CD14-positive monocyte (primary cell): ENCODE measurements around the gene NEU1. TPM values are rescaled to one million over a fixed set of nuclear protein-coding genes. Genes with fewer than 3 reads are reported as not detected.

Source experiments
- DNase-seq, 3 donors: peaks; one replicate each; pipeline ENCODE4 v3.0.0-alpha.2; 2011 to 2022
- H2AFZ ChIP-seq: 2 replicates; pipeline ENCODE4 v1.6.0; 2012; ENCODE audit warnings: mild to moderate bottlenecking, low read depth, low read length, inconsistent platforms; ENCODE audit not compliant: insufficient read depth, poor library complexity, severe bottlenecking
- H3K27ac ChIP-seq, 2 donors: 1 replicate in 1 of 2; 2 replicates in 1 of 2; pipeline ENCODE4 v1.5.1; 2012 to 2013; ENCODE audit warnings: low read length in 2 of 2, control low read depth in 1 of 2, inconsistent platforms in 1 of 2, low read depth in 1 of 2, mild to moderate bottlenecking in 1 of 2
- H3K27me3 ChIP-seq, 2 donors: one replicate each; pipeline versions ENCODE4 v1.6.0 to v1.6.1; 2011 to 2013; ENCODE audit warnings: low read length in 2 of 2; ENCODE audit not compliant: control insufficient read depth in 2 of 2, insufficient read depth in 2 of 2
- H3K36me3 ChIP-seq, 2 donors: replicated peaks in 1 of 2; 1 replicate in 1 of 2; 2 replicates in 1 of 2; pipeline versions ENCODE4 v1.5.1 to v1.6.1; 2012 to 2013; ENCODE audit warnings: low read length in 2 of 2, control low read depth in 1 of 2, inconsistent platforms in 1 of 2, mild to moderate bottlenecking in 1 of 2; ENCODE audit not compliant: insufficient read depth in 2 of 2, control insufficient read depth in 1 of 2
- H3K4me1 ChIP-seq, 2 donors: 1 replicate in 1 of 2; 2 replicates in 1 of 2; pipeline versions ENCODE4 v1.5.1 to v1.6.1; 2012 to 2013; ENCODE audit warnings: low read length in 2 of 2, control low read depth in 1 of 2, inconsistent platforms in 1 of 2, mild to moderate bottlenecking in 1 of 2, moderate library complexity in 1 of 2; ENCODE audit not compliant: insufficient read depth in 2 of 2, control insufficient read depth in 1 of 2
- H3K4me2 ChIP-seq: replicated peaks from 2 replicates; pipeline ENCODE3; 2012; ENCODE audit warnings: low read length, moderate library complexity, mild to moderate bottlenecking; ENCODE audit not compliant: poor library complexity, severe bottlenecking; ENCODE audit errors: extremely low read depth
- H3K4me3 ChIP-seq, 3 experiments: fragments of 200-600 bp in 1 of 3; sonication (generic) in 1 of 3; replicated peaks in 1 of 3; 1 replicate in 2 of 3; 2 replicates in 1 of 3; pipeline ENCODE4 v1.5.1; 2011 to 2013; ENCODE audit warnings: low read length in 3 of 3, mild to moderate bottlenecking in 3 of 3, control low read depth in 2 of 3, low read depth in 2 of 3, inconsistent platforms in 1 of 3, moderate library complexity in 1 of 3
- H3K79me2 ChIP-seq: 2 replicates; pipeline ENCODE4 v1.6.0; 2012; ENCODE audit warnings: mild to moderate bottlenecking, control low read depth, inconsistent platforms, low read length, moderate library complexity; ENCODE audit not compliant: insufficient read depth
- H3K9ac ChIP-seq: 2 replicates; pipeline ENCODE4 v1.6.0; 2017; ENCODE audit warnings: low read length, mild to moderate bottlenecking; ENCODE audit not compliant: insufficient read depth, poor library complexity, severe bottlenecking
- H3K9me3 ChIP-seq, 2 donors: replicated peaks in 1 of 2; 1 replicate in 1 of 2; 2 replicates in 1 of 2; pipeline versions ENCODE4 v1.5.1 to v1.6.1; 2012 to 2013; ENCODE audit warnings: low read length in 2 of 2, control low read depth in 1 of 2; ENCODE audit not compliant: control insufficient read depth in 1 of 2, insufficient read depth in 1 of 2
- H4K20me1 ChIP-seq: 2 replicates; pipeline ENCODE4 v1.6.0; 2012; ENCODE audit warnings: mild to moderate bottlenecking, low read length, control low read depth, moderate library complexity; ENCODE audit not compliant: insufficient read depth
- H3K27ac Mint-ChIP-seq, 7 donors: one replicate each; pipeline ENCODE4 v1.8.0; 2020; ENCODE audit warnings: mild to moderate bottlenecking in 7 of 7, mixed read lengths in 7 of 7, moderate library complexity in 6 of 7, inconsistent platforms in 2 of 7
- H3K27me3 Mint-ChIP-seq, 3 donors: one replicate each; pipeline ENCODE4 v1.8.0; 2021 to 2022; ENCODE audit warnings: low read depth in 3 of 3, mild to moderate bottlenecking in 3 of 3, mixed read lengths in 3 of 3, moderate library complexity in 3 of 3, inconsistent platforms in 1 of 3
- H3K36me3 Mint-ChIP-seq, 2 donors: one replicate each; pipeline ENCODE4 v1.8.0; 2020; ENCODE audit warnings: mixed read lengths in 2 of 2, inconsistent platforms in 1 of 2, mild to moderate bottlenecking in 1 of 2
- H3K4me1 Mint-ChIP-seq: one replicate; pipeline ENCODE4 v1.8.0; 2020; ENCODE audit warnings: mild to moderate bottlenecking, mixed read lengths
- H3K4me3 Mint-ChIP-seq, 2 donors: one replicate each; pipeline ENCODE4 v1.8.0; 2020; ENCODE audit warnings: mild to moderate bottlenecking in 2 of 2, mixed read lengths in 2 of 2, moderate library complexity in 1 of 2
- H3K9me3 Mint-ChIP-seq, 7 donors: one replicate each; pipeline ENCODE4 v1.8.0; 2020 to 2022; ENCODE audit warnings: mixed read lengths in 7 of 7, mild to moderate bottlenecking in 6 of 7, moderate library complexity in 6 of 7, inconsistent platforms in 2 of 7
- WGBS: methylation state at CpG from one replicate; pipeline ENCODE4 v1.1.5; 2013; ENCODE audit warnings: missing lambda C conversion rate; ENCODE audit not compliant: insufficient coverage; 5-methylcytosine and 5-hydroxymethylcytosine counted together
- intact Hi-C, 2 donors: fragments of 100-400 bp; cut with micrococcal nuclease; formaldehyde crosslinking; loops; one replicate each; pipeline versions ENCODE4 v1.15.0 to v1.15.1; 2023
- polyA plus RNA-seq, 3 donors: library from polyadenylated mRNA; depleted of rRNA in 1 of 3; unstranded in 2 of 3; stranded (reverse) in 1 of 3; fragments of 300-500 nt in 2 of 3; fragments of >200 nt in 1 of 3; fragmentation: Illumina TruSeq in 2 of 3; gene quantifications; 1 replicate in 2 of 3; 2 replicates in 1 of 3; pipeline ENCODE4 v1.2.3, GENCODE V29; 2012 to 2021
- TF ChIP-seq, protein P1 (sequence below): fragments of 200-600 bp; IDR thresholded peaks from one replicate; pipeline ENCODE4 v1.8.0; 2022; ENCODE audit warnings: antibody characterized with exemption, mild to moderate bottlenecking

The NEU1 gene
- polyA plus RNA-seq, 3 donors, result 70.2 to 89.5 (median 81.8) TPM

DNA sequence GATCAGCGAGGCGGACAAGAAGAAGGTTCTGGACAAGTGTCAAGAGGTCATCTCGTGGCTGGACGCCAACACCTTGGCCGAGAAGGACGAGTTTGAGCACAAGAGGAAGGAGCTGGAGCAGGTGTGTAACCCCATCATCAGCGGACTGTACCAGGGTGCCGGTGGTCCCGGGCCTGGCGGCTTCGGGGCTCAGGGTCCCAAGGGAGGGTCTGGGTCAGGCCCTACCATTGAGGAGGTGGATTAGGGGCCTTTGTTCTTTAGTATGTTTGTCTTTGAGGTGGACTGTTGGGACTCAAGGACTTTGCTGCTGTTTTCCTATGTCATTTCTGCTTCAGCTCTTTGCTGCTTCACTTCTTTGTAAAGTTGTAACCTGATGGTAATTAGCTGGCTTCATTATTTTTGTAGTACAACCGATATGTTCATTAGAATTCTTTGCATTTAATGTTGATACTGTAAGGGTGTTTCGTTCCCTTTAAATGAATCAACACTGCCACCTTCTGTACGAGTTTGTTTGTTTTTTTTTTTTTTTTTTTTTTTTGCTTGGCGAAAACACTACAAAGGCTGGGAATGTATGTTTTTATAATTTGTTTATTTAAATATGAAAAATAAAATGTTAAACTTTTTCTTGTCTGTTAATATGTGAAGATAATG lies 32.9 kb downstream of the NEU1 start:
- Mint-ChIP-seq H3K9me3 (no peaks in the 10 kb centered on the region), H3K27ac (peak overlapping the region; percentile 87 to 95 (median 93)), H3K4me3 (peak overlapping the region; percentile 80 to 96), H3K4me1 (peaks cover 48% of the 10 kb centered on the region), H3K27me3 (no peaks in the 10 kb centered on the region), H3K36me3 (no peaks in the 10 kb centered on the region)
- peak; percentile 32 to 55 (median 34) for DNase-seq
- intact Hi-C loops, result loop anchor here (5.0 to 10.0 kb wide), 4 partner anchors 102 to 285 kb away; partner anchors contain the start of genes DDAH2 (in 2 of the 2), LY6G5C (in 2 of the 2), ATP6V1G2 (in 1 of the 2) and DDX39B (in 1 of the 2)
- peaks cover 4% of the 10 kb centered on the region for H4K20me1 ChIP-seq
- H3K4me3 ChIP-seq, result peak overlapping the region; percentile 63 to 88 (median 77)
- peaks cover 52% of the 10 kb centered on the region for H3K79me2 ChIP-seq
- peak overlapping the region in 1 of 2 donors; percentile 76 for H3K27ac ChIP-seq
- H3K27me3 ChIP-seq, result no peaks in the 10 kb centered on the region
- H3K9me3 ChIP-seq, result no peaks in the 10 kb centered on the region
- H3K9ac ChIP-seq, result peak overlapping the region; percentile 54
- H3K36me3 ChIP-seq, result no peaks in the 10 kb centered on the region
- peak overlapping the region; percentile 97 for H3K4me2 ChIP-seq
- H2AFZ ChIP-seq, result peak overlapping the region; percentile 29
- 0% methylated on average over 4 of the region's 15 CpGs for WGBS
- TF ChIP-seq, protein P1, sequence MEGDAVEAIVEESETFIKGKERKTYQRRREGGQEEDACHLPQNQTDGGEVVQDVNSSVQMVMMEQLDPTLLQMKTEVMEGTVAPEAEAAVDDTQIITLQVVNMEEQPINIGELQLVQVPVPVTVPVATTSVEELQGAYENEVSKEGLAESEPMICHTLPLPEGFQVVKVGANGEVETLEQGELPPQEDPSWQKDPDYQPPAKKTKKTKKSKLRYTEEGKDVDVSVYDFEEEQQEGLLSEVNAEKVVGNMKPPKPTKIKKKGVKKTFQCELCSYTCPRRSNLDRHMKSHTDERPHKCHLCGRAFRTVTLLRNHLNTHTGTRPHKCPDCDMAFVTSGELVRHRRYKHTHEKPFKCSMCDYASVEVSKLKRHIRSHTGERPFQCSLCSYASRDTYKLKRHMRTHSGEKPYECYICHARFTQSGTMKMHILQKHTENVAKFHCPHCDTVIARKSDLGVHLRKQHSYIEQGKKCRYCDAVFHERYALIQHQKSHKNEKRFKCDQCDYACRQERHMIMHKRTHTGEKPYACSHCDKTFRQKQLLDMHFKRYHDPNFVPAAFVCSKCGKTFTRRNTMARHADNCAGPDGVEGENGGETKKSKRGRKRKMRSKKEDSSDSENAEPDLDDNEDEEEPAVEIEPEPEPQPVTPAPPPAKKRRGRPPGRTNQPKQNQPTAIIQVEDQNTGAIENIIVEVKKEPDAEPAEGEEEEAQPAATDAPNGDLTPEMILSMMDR, result peak; percentile 78
- peaks cover 58 to 67% of the 10 kb centered on the region in 2 donors for H3K4me1 ChIP-seq

DNA sequence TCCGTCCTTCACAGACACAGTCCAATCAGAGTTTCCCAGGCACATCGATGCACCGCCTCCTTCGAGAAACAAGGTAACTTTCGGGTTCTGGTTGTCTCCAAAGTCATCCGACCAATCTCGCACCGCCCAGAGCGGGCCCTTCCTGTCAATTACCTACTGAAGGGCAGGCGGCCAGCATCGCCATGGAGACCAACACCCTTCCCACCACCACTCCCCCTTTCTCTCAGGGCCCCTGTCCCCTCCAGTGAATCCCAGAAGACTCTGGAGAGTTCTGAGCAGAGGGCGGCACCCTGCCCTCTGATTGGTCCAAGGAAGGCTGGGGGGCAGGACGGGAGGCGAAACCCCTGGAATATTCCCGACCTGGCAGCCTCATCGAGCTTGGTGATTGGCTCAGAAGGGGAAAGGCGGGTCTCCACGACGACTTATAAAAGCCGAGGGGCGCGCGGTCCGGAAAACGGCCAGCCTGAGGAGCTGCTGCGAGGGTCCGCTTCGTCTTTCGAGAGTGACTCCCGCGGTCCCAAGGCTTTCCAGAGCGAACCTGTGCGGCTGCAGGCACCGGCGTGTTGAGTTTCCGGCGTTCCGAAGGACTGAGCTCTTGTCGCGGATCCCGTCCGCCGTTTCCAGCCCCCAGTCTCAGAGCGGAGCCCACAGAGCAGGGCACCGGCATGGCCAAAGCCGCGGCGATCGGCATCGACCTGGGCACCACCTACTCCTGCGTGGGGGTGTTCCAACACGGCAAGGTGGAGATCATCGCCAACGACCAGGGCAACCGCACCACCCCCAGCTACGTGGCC lies 35.1 kb downstream of the NEU1 start, which contains the start of gene HSPA1B:
TSS of gene HSPA1B (plus strand) at position 453 of the 794 bp plus-strand sequence. CDS start at position 666, 213 bp downstream.
- Histone ChIP-seq H3K36me3 (no peaks in the 10 kb centered on the region), H3K9ac (peak within 1 kb of the TSS; percentile 68), H3K79me2 (peaks cover 40% of the 10 kb centered on the region), H3K27me3 (no peaks in the 10 kb centered on the region), H3K9me3 (no peaks in the 10 kb centered on the region), H3K4me2 (peak within 1 kb of the TSS; percentile 83), H3K27ac (peak within 1 kb of the TSS; percentile 69 to 82), H3K4me1 (peaks cover 63 to 70% of the 10 kb centered on the region in 2 donors), H4K20me1 (peaks cover 4% of the 10 kb centered on the region), H3K4me3 (peak within 1 kb of the TSS; percentile 41 to 86 (median 81)), H2AFZ (peak within 1 kb of the TSS; percentile 82)
- Mint-ChIP-seq H3K4me3 (peak within 1 kb of the TSS; percentile 94 to 95), H3K27me3 (no peaks in the 10 kb centered on the region), H3K27ac (peak within 1 kb of the TSS; percentile 96 to 99 (median 98)), H3K9me3 (no peaks in the 10 kb centered on the region), H3K36me3 (no peaks in the 10 kb centered on the region), H3K4me1 (peaks cover 56% of the 10 kb centered on the region)
- under 1% methylated on average over 44 of the region's 56 CpGs for WGBS
- intact Hi-C loops, result no loop called here
- TF ChIP-seq, protein P1, result no peak
- DNase-seq, result peak; percentile 90 to 91 (median 91)
